GM10266 (cell line): ENCODE results near the gene LAMTOR5.

Source experiments
- DNase-seq: peaks from one replicate; pipeline ENCODE4 v3.0.0; 2012; ENCODE audit errors: extremely low spot score
- CTCF ChIP-seq: IDR thresholded peaks from 2 replicates; pipeline ENCODE4 v1.5.1; 2012; ENCODE audit warnings: mild to moderate bottlenecking, low read depth; ENCODE audit not compliant: control insufficient read depth, insufficient read depth; ENCODE audit errors: missing control alignments

The LAMTOR5 gene

GRCh38 chr1:110360431-110360830 lies 47.1 kb downstream of the LAMTOR5 start:
- no peak for TF ChIP-seq CTCF
- no peak for DNase-seq

- TF ChIP-seq CTCF: no peak
- no peak for DNase-seq
Measured at GRCh38 chr1:110356379-110356778, 51.1 kb downstream of the LAMTOR5 start.

GRCh38 chr1:110355321-110355720 lies 52.2 kb downstream of the LAMTOR5 start:
- no peak for DNase-seq
- no peak for TF ChIP-seq CTCF
